Ishikawa (cell line): ENCODE measurements around the gene SCAF8.
A peak's percentile ranks its signal among the peaks of the same experiment; 100 is the strongest.

Experiments
- CEBPB ChIP-seq: IDR thresholded peaks from 2 replicates; pipeline ENCODE4 v1.6.1; 2012
- CREB1 ChIP-seq: IDR thresholded peaks from 2 replicates; pipeline ENCODE4 v1.6.1; 2012; ENCODE audit warnings: low read depth
- EGR1 ChIP-seq: IDR thresholded peaks from 2 replicates; pipeline ENCODE4 v1.6.1; 2012
- EP300 ChIP-seq: IDR thresholded peaks from 2 replicates; pipeline ENCODE4 v1.6.1; 2012; ENCODE audit warnings: borderline replicate concordance
- FOXM1 ChIP-seq: IDR thresholded peaks from 2 replicates; pipeline ENCODE4 v1.6.1; 2012; ENCODE audit warnings: low read depth, borderline replicate concordance
- MAX ChIP-seq: IDR thresholded peaks from 2 replicates; pipeline ENCODE4 v1.6.1; 2012
- NFIC ChIP-seq: IDR thresholded peaks from 2 replicates; pipeline ENCODE4 v1.6.1; 2012
- RAD21 ChIP-seq: IDR thresholded peaks from 2 replicates; pipeline ENCODE4 v1.6.1; 2012; ENCODE audit warnings: low read depth
- TAF1 ChIP-seq: IDR thresholded peaks from 2 replicates; pipeline ENCODE4 v1.6.1; 2012; ENCODE audit warnings: low read depth, mild to moderate bottlenecking
- TCF12 ChIP-seq: IDR thresholded peaks from 2 replicates; pipeline ENCODE4 v1.6.1; 2012; ENCODE audit warnings: low read depth
- TEAD4 ChIP-seq: IDR thresholded peaks from 2 replicates; pipeline ENCODE4 v1.6.1; 2012
- USF1 ChIP-seq: IDR thresholded peaks from 2 replicates; pipeline ENCODE4 v1.6.1; 2012
- YY1 ChIP-seq: IDR thresholded peaks from 2 replicates; pipeline ENCODE4 v1.6.1; 2012; ENCODE audit warnings: low read depth
- ZBTB7A ChIP-seq: IDR thresholded peaks from 2 replicates; pipeline ENCODE4 v1.6.1; 2012; ENCODE audit warnings: low read depth
- TF ChIP-seq, protein P1 (sequence below): IDR thresholded peaks from 2 replicates; pipeline ENCODE4 v1.6.1; 2012; ENCODE audit warnings: low read depth, mild to moderate bottlenecking

Gene SCAF8

DNA sequence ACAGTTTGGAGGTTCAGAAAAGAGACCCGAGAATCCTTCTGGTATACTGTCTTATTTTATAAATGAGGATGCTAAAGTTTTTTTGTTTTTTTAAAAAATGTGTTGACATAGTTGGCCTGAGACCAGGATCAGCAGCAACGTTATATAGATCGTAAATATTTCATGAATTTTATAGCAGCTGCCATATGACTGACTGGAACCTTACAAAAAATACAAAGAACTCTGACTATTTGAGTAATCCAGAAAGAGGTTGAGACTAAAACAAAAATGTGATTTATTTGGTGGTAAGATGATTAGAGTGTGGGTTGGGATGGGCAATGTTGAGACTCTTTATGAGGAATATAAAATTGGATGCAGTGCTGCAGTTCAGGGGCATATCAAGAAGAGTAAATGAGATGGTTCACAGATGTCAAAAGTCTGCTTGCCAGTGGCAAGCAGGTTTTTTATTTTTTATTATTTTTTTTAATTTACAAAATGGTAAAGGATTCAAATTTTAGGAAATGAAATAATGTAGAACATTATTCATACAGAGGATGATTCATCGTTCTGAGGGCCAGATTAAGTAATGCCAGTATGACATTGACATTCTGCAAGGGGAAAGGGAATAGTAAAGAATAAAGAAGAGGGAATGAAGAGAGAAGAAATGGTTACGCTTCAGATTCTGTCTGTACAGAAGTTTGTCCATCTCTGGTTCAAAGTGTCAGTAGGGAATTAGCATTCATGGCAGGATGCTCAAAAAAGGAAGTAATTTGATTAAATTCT, 58.5 kb downstream of the SCAF8 start:
- TF ChIP-seq TCF12, result no peak
- TF ChIP-seq NFIC, result no peak
- TF ChIP-seq CEBPB, result no peak
- TF ChIP-seq CREB1, result no peak
- TF ChIP-seq RAD21, result no peak
- TF ChIP-seq ZBTB7A, result no peak
- no peak for TF ChIP-seq EP300
- no peak for TF ChIP-seq TAF1
- TF ChIP-seq MAX, result no peak
- TF ChIP-seq YY1, result no peak
- no peak for TF ChIP-seq FOXM1
- TF ChIP-seq, protein P1, sequence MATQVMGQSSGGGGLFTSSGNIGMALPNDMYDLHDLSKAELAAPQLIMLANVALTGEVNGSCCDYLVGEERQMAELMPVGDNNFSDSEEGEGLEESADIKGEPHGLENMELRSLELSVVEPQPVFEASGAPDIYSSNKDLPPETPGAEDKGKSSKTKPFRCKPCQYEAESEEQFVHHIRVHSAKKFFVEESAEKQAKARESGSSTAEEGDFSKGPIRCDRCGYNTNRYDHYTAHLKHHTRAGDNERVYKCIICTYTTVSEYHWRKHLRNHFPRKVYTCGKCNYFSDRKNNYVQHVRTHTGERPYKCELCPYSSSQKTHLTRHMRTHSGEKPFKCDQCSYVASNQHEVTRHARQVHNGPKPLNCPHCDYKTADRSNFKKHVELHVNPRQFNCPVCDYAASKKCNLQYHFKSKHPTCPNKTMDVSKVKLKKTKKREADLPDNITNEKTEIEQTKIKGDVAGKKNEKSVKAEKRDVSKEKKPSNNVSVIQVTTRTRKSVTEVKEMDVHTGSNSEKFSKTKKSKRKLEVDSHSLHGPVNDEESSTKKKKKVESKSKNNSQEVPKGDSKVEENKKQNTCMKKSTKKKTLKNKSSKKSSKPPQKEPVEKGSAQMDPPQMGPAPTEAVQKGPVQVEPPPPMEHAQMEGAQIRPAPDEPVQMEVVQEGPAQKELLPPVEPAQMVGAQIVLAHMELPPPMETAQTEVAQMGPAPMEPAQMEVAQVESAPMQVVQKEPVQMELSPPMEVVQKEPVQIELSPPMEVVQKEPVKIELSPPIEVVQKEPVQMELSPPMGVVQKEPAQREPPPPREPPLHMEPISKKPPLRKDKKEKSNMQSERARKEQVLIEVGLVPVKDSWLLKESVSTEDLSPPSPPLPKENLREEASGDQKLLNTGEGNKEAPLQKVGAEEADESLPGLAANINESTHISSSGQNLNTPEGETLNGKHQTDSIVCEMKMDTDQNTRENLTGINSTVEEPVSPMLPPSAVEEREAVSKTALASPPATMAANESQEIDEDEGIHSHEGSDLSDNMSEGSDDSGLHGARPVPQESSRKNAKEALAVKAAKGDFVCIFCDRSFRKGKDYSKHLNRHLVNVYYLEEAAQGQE, result no peak
- TF ChIP-seq USF1, result no peak
- TF ChIP-seq TEAD4, result no peak
- TF ChIP-seq EGR1, result no peak

DNA sequence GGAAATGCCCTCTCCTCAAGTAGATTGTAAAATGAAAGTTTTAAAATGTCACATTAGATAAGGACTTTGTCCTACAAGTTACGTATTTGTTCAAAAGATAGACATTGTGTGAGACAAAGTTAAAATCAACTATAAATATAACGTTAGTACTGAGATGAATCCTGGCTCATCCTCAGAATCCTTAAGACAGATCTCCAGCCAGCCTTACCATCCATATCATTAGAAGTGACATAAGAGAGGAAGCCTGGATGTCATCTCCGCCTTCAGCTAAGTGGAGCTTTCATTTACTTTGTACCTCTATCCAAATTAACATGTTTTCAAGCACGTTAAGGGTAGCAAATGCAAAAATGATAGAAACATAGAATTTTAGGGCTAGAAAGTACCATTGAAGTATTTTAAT, 59.1 kb downstream of the SCAF8 start:
- TF ChIP-seq RAD21 (no peak), ZBTB7A (no peak), TEAD4 (no peak), MAX (no peak)
- TF ChIP-seq, protein P1, result no peak

GRCh38 chr6:154792761-154793160, 59.5 kb downstream of the SCAF8 start:
- TF ChIP-seq YY1 (no peak), RAD21 (no peak), FOXM1 (no peak), NFIC (no peak), CREB1 (no peak), TEAD4 (peak; percentile 36; the same call in 1 of the 2 replicates), MAX (no peak)

GRCh38 chr6:154796484-154796883, 63.3 kb downstream of the SCAF8 start:
- no peak for TF ChIP-seq FOXM1
- no peak for TF ChIP-seq RAD21
- no peak for TF ChIP-seq USF1
- TF ChIP-seq, protein P1, result no peak
- TF ChIP-seq CEBPB, result no peak
- TF ChIP-seq MAX, result no peak
- TF ChIP-seq TCF12, result no peak
- TF ChIP-seq EP300, result no peak
- TF ChIP-seq YY1, result no peak
- no peak for TF ChIP-seq EGR1
- TF ChIP-seq ZBTB7A, result no peak
- TF ChIP-seq CREB1, result no peak
- no peak for TF ChIP-seq NFIC
- no peak for TF ChIP-seq TAF1
- no peak for TF ChIP-seq TEAD4
